IMR-90 (cell line): Measurements from ENCODE around the gene UACA. TPM values are rescaled to one million over a fixed set of nuclear protein-coding genes. Genes with fewer than 3 reads are reported as not detected.

ENCODE experiments used
- ATAC-seq: fragments of 200-7000 bp; cut with Tn5 transposase; 2 replicates; pipeline ENCODE4 v1.9.1; 2020; ENCODE audit warnings: low read depth, mild to moderate bottlenecking, moderate library complexity
- BruUV-seq: library from RNA; stranded (reverse); fragments of 400-500 nt; replicated peaks from 2 replicates; lab custom pipeline; 2021; lab: Mats Ljungman, UMichigan
- CTCF ChIA-PET: fragments of 300-600 bp; formaldehyde crosslinking; extraction: SDS; loops from one replicate; lab custom pipeline; 2021; ENCODE audit warnings: antibody characterized with exemption; lab: Yijun Ruan, JAX
- POLR2A ChIA-PET: fragments of 300-600 bp; sonication (Branson Sonifier 250); formaldehyde crosslinking; loops from one replicate; lab custom pipeline; 2022; ENCODE audit warnings: antibody characterized with exemption; ENCODE audit not compliant: unreplicated experiment; lab: Charles Lee
- DNase-seq: peaks from one replicate; pipeline ENCODE4 v3.0.0; 2013
- H2AFZ ChIP-seq: replicated peaks from 2 replicates; pipeline ENCODE3; 2013; ENCODE audit warnings: low read length, mild to moderate bottlenecking; ENCODE audit not compliant: poor library complexity
- H2AK5ac ChIP-seq: 2 replicates; pipeline ENCODE4 v1.6.1; 2013; ENCODE audit warnings: low read depth, low read length, inconsistent platforms
- H2AK9ac ChIP-seq: replicated peaks from 2 replicates; pipeline ENCODE3; 2013; ENCODE audit warnings: mild to moderate bottlenecking, low read depth, low read length, moderate library complexity; ENCODE audit not compliant: poor library complexity
- H2BK120ac ChIP-seq: 2 replicates; pipeline ENCODE4 v1.6.1; 2013; ENCODE audit warnings: low read depth, low read length, inconsistent platforms
- H2BK15ac ChIP-seq: 3 replicates; pipeline ENCODE4 v1.6.1; 2013; ENCODE audit warnings: low read depth, low read length, inconsistent platforms
- H2BK20ac ChIP-seq: 2 replicates; pipeline ENCODE4 v1.6.1; 2013; ENCODE audit warnings: low read depth, mild to moderate bottlenecking, inconsistent platforms, low read length, moderate library complexity
- H2BK5ac ChIP-seq: 2 replicates; pipeline ENCODE4 v1.6.1; 2013; ENCODE audit warnings: mild to moderate bottlenecking, low read depth, low read length, inconsistent platforms; ENCODE audit not compliant: poor library complexity, severe bottlenecking
- H3K14ac ChIP-seq: replicated peaks from 2 replicates; pipeline ENCODE4 v1.6.1; 2013; ENCODE audit warnings: low read depth, low read length, inconsistent platforms
- H3K18ac ChIP-seq: 2 replicates; pipeline ENCODE4 v1.6.1; 2013; ENCODE audit warnings: low read depth, low read length, control low read depth
- H3K23ac ChIP-seq: 2 replicates; pipeline ENCODE4 v1.6.1; 2013; ENCODE audit warnings: low read depth, low read length, inconsistent platforms
- H3K27ac ChIP-seq: 2 replicates; pipeline ENCODE4 v1.5.1; 2013; ENCODE audit warnings: mild to moderate bottlenecking, control low read depth, low read length; ENCODE audit not compliant: insufficient read depth
- H3K27me3 ChIP-seq: 2 replicates; pipeline ENCODE4 v1.6.1; 2013; ENCODE audit warnings: low read length; ENCODE audit not compliant: control insufficient read depth, insufficient read depth
- H3K36me3 ChIP-seq: 2 replicates; pipeline ENCODE4 v1.6.1; 2013; ENCODE audit warnings: low read length, mixed read lengths; ENCODE audit not compliant: control insufficient read depth, insufficient read depth
- H3K4ac ChIP-seq: 2 replicates; pipeline ENCODE4 v1.6.1; 2013; ENCODE audit warnings: low read depth, low read length, inconsistent platforms
- H3K4me1 ChIP-seq: 2 replicates; pipeline ENCODE4 v1.6.1; 2013; ENCODE audit warnings: low read length, mixed read lengths; ENCODE audit not compliant: control insufficient read depth, insufficient read depth
- H3K4me2 ChIP-seq: 2 replicates; pipeline ENCODE4 v1.6.1; 2013; ENCODE audit warnings: low read depth, mild to moderate bottlenecking, control low read depth, low read length, moderate library complexity
- H3K4me3 ChIP-seq: 2 replicates; pipeline ENCODE4 v1.5.1; 2013; ENCODE audit warnings: low read depth, mild to moderate bottlenecking, control low read depth, low read length, moderate library complexity; ENCODE audit not compliant: insufficient read depth
- H3K56ac ChIP-seq: 2 replicates; pipeline ENCODE4 v1.6.1; 2013; ENCODE audit warnings: low read length, inconsistent platforms; ENCODE audit not compliant: insufficient read depth; ENCODE audit errors: extremely low read depth
- H3K79me1 ChIP-seq, 2 experiments: 2 replicates each; pipeline ENCODE4 v1.6.1; 2013; ENCODE audit warnings: low read length in 2 of 2, inconsistent platforms in 1 of 2, low read depth in 1 of 2
- H3K9ac ChIP-seq: 2 replicates; pipeline ENCODE4 v1.6.1; 2013; ENCODE audit warnings: low read depth, low read length, control low read depth
- H3K9me1 ChIP-seq: 2 replicates; pipeline ENCODE4 v1.6.1; 2013; ENCODE audit warnings: low read length, inconsistent platforms; ENCODE audit not compliant: insufficient read depth
- H3K9me3 ChIP-seq: 2 replicates; pipeline ENCODE4 v1.6.1; 2013; ENCODE audit warnings: low read length; ENCODE audit not compliant: control insufficient read depth, insufficient read depth
- H4K20me1 ChIP-seq: 2 replicates; pipeline ENCODE4 v1.6.1; 2013; ENCODE audit warnings: low read length, inconsistent platforms; ENCODE audit not compliant: insufficient read depth
- H4K5ac ChIP-seq: 2 replicates; pipeline ENCODE4 v1.6.1; 2013; ENCODE audit warnings: mild to moderate bottlenecking, low read depth, low read length, control low read depth
- H4K8ac ChIP-seq, 2 experiments: 2 replicates each; pipeline ENCODE4 v1.6.1; 2013; ENCODE audit warnings: low read depth in 2 of 2, low read length in 2 of 2, control low read depth in 1 of 2, inconsistent platforms in 1 of 2
- H4K91ac ChIP-seq: 2 replicates; pipeline ENCODE4 v1.6.1; 2013; ENCODE audit warnings: low read depth, low read length, inconsistent platforms; ENCODE audit not compliant: insufficient read depth
- BHLHE40 ChIP-seq: fragments of 150-350 bp; IDR thresholded peaks from 2 replicates; pipeline ENCODE4 v1.6.1; 2016; ENCODE audit warnings: mild to moderate bottlenecking, low read depth, low read length
- CEBPB ChIP-seq: IDR thresholded peaks from 2 replicates; pipeline ENCODE4 v1.6.1; 2012; ENCODE audit warnings: low read depth, low read length, improper control_type of control experiment
- ELK1 ChIP-seq: fragments of 150-350 bp; IDR thresholded peaks from 2 replicates; pipeline ENCODE4 v1.6.1; 2016; ENCODE audit warnings: low read depth, mild to moderate bottlenecking, low read length, moderate library complexity, borderline replicate concordance
- MXI1 ChIP-seq: IDR thresholded peaks from 2 replicates; pipeline ENCODE4 v1.6.1; 2012; ENCODE audit warnings: low read depth, mild to moderate bottlenecking, low read length, moderate library complexity, borderline replicate concordance
- POLR2A ChIP-seq: IDR thresholded peaks from 2 replicates; pipeline ENCODE4 v1.6.1; 2012; ENCODE audit warnings: mild to moderate bottlenecking, low read depth, low read length
- RFX5 ChIP-seq: IDR thresholded peaks from 2 replicates; pipeline ENCODE4 v1.8.0; 2012; ENCODE audit warnings: low read depth, mild to moderate bottlenecking, low read length, moderate library complexity
- WGBS, 2 experiments: methylation state at CpG; one replicate each; pipeline versions ENCODE4 v1.1.5 to v1.1.7; 2013; ENCODE audit warnings: missing lambda C conversion rate in 2 of 2; ENCODE audit not compliant: insufficient read length in 1 of 2; ENCODE audit errors: extremely low coverage in 2 of 2; 5-methylcytosine and 5-hydroxymethylcytosine counted together
- dilution Hi-C: fragments of 300-500 bp; cut with HindIII; formaldehyde crosslinking; loops from one replicate; pipeline ENCODE4 v1.14.3; 2018; ENCODE audit warnings: low sequenced_read_pairs; ENCODE audit not compliant: unreplicated experiment
- in situ Hi-C: fragments of 300-500 bp; cut with MboI; formaldehyde crosslinking; loops from 3 replicates; pipeline ENCODE4 v1.14.3; 2019; ENCODE audit warnings: low sequenced_read_pairs, inconsistent platforms, mixed read lengths
- intact Hi-C: fragments of 100-400 bp; cut with micrococcal nuclease; formaldehyde crosslinking; loops from 2 replicates; pipeline ENCODE4 v1.10.0; 2022
- polyA plus RNA-seq, 3 experiments: library from polyadenylated mRNA; depleted of rRNA; stranded (reverse); fragments of >200 nt; gene quantifications; 2 replicates each; pipeline ENCODE4 v1.2.3, GENCODE V29; 2012; ENCODE audit warnings: low replicate concordance in 1 of 3
- total RNA-seq: library from RNA; depleted of rRNA; stranded (reverse); fragments of >200 nt; gene quantifications from 2 replicates; pipeline ENCODE4 v1.2.3, GENCODE V29; 2012

Gene UACA
- total and polyA plus RNA-seq, 2 of the 4 experiments (the other 2 are of a cell fraction) = 156 to 507 TPM

GRCh38 chr15:70633991-70634390, 129.4 kb downstream of the UACA start:
- Histone ChIP-seq H3K4ac (no peak overlapping the region), H2AK9ac (no peak overlapping the region), H3K27ac (no peak overlapping the region), H3K79me1 (peaks cover 0 to 4% of the 10 kb centered on the region in 2 experiments; a peak in 1 of 4 replicates), H3K23ac (no peak overlapping the region), H2BK20ac (no peak overlapping the region), H3K9me1 (peaks cover 12% of the 10 kb centered on the region), H3K27me3 (no peaks in the 10 kb centered on the region), H3K4me3 (no peak overlapping the region), H3K56ac (no peak overlapping the region), H3K9me3 (no peaks in the 10 kb centered on the region), H4K8ac (no peak overlapping the region), H2BK5ac (no peak overlapping the region), H2BK15ac (no peak overlapping the region), H3K4me1 (peaks cover 2% of the 10 kb centered on the region; the same call in 1 of the 2 replicates), H4K5ac (no peak overlapping the region), H3K9ac (no peak overlapping the region), H3K36me3 (no peaks in the 10 kb centered on the region), H3K18ac (no peak overlapping the region), H2BK120ac (no peak overlapping the region), H4K20me1 (no peaks in the 10 kb centered on the region), H3K14ac (no peak overlapping the region), H3K4me2 (no peak overlapping the region), H2AFZ (no peak overlapping the region), H2AK5ac (no peak overlapping the region), H4K91ac (no peak overlapping the region)
- in situ Hi-C loops (no loop called here), intact Hi-C loops (no loop called here), dilution Hi-C loops (no loop called here)
- ChIA-PET CTCF (no interaction called here), POLR2A (no interaction called here)
- no TSS peak for BruUV-seq
- ATAC-seq (no peak), DNase-seq (peak; percentile 47)
- WGBS, 2 experiments = no CpG with 5 or more reads among the region's 7 CpGs
- no peak for TF ChIP-seq BHLHE40
- no peak for TF ChIP-seq MXI1
- no peak for TF ChIP-seq CEBPB
- TF ChIP-seq POLR2A = no peak
- no peak for TF ChIP-seq RFX5
- TF ChIP-seq ELK1 = no peak
